Measurements from ENCODE around the gene CDKN2C.

- no peak for TF ChIP-seq CTCF (IDR thresholded peaks at IDR 0.05)
- no peak for TF ChIP-seq POLR2A (IDR thresholded peaks at IDR 0.05)
Observed at GRCh38 chr1:50955116-50955515, 14.9 kb upstream of the CDKN2C start.
